ENCODE measurements around the gene ATP11A.

DNA sequence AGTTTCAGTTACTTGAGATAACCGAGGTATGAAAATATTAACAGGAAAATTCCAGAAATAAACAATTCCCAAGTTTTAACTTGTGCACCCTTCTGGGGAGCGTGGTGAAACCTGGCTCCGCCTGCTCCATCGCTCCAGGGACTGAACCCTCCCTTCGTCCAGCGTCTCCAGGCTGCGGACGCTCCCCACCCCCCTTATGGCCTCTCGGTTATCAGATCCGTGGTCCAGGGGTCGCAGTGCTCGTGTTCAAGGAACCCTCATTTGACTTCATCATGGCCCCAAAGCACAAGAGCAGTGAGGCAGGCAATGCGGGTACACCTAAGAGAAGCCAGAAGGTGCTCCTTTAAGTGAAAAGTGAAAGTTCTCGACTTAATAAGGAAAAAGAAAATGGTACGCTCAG lies 71.1 kb downstream of the ATP11A start:
- TF ChIP-seq CTCF (IDR thresholded peaks at IDR 0.05; ENCODE audit: low read length) (no peak), EZH2 (optimal IDR thresholded peaks at IDR 0.05; ENCODE audit: low read depth, low read length) (no peak), EZH2phosphoT487 (IDR thresholded peaks at IDR 0.05; ENCODE audit: low read length) (no peak)
